Measurements from ENCODE around the gene MAK.

The MAK gene

DNA sequence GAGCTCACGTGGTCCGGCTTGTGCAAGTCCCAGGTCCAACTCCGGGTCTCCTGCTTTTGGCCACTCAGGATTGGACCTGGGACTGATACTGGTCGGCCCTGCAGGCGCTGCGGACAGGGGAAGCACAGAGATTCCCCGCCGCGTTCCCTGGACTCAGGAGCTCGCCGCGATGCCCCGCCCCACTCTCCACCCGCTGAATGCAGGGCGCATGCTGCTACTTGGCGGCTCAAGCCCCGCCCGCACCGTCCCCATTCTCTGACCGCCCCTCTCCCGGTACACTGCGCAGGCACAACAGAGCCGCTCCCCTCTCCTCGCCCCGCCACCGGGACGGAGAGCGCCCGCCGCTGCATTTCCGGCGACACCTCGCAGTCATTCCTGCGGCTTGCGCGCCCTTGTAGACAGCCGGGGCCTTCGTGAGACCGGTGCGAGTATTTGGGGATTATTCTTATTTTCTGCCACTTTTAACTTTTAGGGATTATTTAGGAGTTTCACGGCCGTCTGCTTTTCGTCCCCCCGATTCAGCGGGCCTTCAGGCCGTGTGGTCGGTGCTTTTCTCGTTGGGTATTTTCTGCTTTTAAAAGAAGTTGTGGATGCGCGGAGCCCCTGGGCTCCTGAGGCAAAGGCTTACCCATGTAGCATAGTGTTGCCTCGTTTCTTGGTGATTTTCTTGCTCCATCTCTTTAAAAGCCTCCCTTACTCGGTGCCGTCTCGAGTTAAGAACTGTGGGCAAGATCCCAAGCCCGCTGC lies 115.3 kb downstream of the MAK start, which contains the start of gene TMEM14C:
TSS of gene TMEM14C (plus strand) at position 251 of the 747 bp plus-strand sequence. CDS start 1,544 bp downstream, outside the sequence.
- peak; percentile 68 for DNase-seq (ENCODE audit: low read depth)

DNA sequence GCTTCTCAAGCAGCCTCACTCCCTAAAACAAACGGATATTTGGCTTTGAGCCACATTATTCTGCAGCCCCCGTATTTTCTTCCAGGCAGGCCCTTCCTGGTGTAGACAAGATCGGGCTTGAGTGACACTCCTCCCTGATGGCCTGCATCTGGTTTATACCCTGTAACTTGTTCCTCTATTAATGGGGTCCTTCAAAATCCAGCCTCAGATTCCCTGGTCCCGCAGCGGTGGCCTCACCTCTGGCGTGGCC lies 115.8 kb downstream of the MAK start:
- DNase-seq (ENCODE audit: low read depth), result no peak

DNA sequence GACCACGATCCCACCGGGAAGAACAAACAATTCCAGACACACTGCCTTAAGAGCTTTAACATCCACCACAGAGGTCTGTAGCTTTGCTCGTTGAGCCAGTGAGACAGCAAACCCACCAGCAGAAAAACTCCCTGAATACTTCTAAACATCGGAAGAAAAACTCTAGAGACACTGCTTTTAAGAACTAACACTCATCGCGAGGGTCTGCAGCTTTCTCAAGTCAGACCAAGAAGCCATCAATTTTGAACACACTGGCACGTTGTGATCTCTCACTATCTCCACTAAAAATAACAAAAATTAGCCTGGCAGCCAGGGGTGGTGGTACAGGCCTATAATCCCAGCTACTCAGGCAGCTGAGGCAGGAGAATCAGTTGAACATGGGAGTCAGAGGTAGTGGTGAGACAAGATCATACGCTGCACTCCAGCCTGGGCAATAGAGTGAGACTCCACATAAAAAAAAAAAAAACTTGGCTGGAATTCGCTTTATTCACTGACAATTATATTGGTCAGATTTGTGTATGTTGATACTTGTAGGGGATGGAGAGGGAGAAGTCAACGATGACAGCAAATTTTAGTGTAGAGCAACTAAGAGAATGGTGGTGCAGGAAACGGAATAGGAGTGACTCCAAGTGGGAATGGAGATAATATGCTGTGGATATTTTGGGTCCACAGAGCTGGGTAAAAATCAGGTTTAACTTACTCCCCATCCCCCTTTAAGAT lies 116.3 kb downstream of the MAK start:
- DNase-seq (ENCODE audit: low read depth), result no peak

DNA sequence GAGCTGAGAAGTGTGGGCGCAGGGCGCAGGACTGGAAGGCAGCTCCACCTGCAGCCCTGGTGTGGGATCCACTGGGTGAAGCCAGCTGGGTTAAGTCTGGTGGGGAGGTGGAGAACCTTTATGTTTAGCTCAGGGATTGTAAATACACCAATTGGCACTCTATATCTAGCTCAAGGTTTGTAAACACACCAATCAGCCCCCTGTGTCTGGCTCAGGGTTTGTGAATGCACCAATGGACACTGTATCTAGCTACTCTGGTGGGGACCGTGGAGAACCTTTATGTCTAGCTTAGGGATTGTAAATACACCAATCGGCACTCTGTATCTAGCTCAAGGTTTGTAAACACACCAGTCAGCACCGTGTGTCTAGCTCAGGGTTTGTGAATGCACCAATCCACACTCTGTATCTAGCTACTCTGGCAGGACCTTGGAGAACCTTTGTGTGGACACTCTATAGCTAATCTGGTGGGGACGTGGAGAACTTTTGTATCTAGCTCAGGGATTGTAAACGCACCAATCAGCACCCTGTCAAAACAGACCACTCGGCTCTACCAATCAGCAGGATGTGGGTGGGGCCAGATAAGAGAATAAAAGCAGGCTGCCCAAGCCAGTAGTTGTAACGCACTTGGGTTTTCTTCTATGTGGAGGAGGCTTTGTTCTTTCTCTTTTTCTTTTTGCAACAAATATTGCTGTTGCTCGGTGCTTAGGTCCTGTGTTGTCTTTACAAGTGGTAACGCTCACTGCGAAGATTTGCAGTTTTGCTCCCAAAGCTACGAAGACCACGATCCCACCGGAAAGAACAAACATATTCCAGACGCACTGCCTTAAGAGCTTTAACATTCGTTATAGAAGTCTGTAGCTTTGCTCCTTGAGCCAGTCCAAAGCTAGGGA lies 117.1 kb downstream of the MAK start:
- DNase-seq (ENCODE audit: low read depth), result peak; percentile 16

DNA sequence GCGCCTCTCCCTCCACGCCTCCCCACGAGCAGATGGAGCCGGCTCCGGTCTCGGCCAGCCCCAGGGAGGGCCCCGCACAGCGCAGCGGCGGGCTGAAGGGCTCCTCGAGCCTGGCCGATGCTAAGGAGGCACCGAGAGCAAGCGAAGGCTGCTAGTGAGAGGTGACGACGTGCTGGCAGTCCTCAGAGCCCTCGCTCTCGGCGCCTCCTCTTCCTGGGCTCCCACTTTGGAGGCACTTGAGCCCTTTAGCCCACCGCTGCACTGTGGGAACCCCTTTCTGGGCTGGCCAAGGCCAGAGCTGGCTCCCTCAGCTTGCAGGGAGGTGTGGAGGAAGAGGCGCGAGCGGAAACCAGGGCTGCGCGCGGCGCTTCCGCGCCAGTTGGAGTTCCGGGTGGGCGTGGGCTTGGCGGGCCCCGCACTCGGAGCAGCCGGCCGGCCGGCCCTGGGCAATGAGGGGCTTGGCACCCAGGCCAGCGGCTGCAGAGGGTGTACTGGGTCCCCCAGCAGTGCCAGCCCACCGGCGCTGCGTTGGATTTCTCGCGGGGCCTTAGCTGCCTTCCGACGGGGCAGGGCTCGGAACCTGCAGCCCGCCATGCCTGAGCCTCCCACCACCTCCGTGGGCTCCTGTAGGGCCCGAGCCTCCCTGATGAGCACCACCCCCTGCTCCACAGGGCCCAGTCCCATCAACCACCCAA lies 117.9 kb downstream of the MAK start:
- peak; percentile 39 for DNase-seq (ENCODE audit: low read depth)

DNA sequence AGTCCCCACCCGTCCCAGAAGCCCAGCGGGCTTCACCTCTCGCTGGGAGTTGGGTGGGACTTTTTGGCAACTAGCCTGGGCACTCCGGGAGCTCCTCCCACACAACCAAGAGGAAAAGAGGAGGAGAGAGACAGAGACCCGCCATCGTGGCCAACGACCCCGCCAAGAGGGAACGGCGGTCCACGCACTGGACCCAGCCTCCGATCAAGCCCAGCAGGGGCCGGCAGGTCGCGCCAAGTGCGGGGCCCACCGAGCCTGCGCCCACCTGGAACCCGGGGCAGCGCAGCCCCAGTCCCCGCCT lies 118.4 kb downstream of the MAK start:
- DNase-seq (ENCODE audit: low read depth), result no peak

DNA sequence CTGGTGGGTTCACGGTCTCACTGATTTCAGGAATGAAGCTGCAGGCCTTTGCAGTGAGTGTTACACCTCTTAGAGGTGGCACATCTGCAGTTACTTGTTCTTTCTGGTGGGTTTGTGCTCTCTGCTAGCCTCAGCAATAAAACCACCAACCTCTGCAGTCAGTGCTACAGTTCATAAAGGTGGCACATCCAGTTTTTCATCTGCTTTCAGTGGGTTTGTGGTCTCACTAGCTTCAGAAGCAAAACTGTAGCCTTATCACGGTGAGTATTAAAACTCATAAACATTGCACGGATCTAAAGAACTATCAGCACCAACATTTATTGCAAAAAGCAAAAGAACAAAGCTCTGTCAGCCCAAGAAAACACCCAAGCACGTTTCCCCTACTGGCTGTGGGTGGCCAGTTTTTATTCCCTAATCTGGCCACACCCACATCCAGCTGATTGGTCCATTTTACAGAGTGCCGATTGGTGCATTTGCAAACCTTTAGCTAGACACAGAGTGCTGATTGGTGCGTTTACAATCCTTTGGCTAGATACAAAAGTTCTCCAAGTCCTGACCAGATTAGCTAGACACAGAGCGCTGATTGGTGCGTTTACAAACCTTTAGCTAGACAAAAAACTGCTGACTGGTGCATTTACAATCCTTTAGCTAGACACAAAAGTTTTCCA lies 118.9 kb downstream of the MAK start:
- peak; percentile 3 for DNase-seq (ENCODE audit: low read depth)

DNA sequence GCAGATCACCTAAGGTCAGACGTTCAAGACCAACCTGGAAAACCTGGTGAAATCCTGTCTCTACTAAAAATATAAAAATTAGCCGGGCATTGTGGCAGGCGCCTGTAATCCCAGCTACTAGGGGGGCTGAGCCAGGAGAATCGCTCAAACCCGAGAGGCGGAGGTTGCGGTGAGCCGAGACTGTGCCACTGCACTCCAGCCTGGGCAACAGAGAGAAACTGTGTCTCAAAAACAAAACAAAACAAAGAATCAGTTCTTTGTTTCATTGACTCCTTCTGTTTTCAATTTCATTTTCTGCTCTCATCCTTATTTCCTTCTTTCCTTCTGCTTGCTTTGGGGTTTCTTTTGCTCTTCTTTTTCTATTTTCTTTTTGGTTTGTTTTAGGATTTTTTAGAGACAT lies 124.4 kb downstream of the MAK start:
- no peak for DNase-seq (ENCODE audit: low read depth)

All from T-helper 22 cell (primary cell).